NCI-H1694 treated with DMSO at 0.1 percent for 48 hours (cell line): ENCODE data around the gene LAMC1.

ENCODE experiments used
- DNase-seq: peaks from one replicate; lab custom pipeline; 2025; lab: John Stamatoyannopoulos, UW

The LAMC1 gene

GRCh38 chr1:183023146-183023600 lies at the start of gene LAMC1:
TSS of gene LAMC1 (plus strand) at chr1:183023420. CDS start at chr1:183023717, 297 bp downstream.
- peak; percentile 86 for DNase-seq

GRCh38 chr1:182974506-182975191 lies 48.6 kb upstream of the LAMC1 start:
- no peak for DNase-seq

GRCh38 chr1:182977480-182977879 lies 45.7 kb upstream of the LAMC1 start:
- DNase-seq: no peak

GRCh38 chr1:182978151-182978853 lies 44.9 kb upstream of the LAMC1 start:
- no peak for DNase-seq

GRCh38 chr1:182984138-182984537 lies 39.1 kb upstream of the LAMC1 start:
- DNase-seq: no peak

GRCh38 chr1:182984621-182985020 lies 38.6 kb upstream of the LAMC1 start:
- no peak for DNase-seq

- no peak for DNase-seq
Observed at GRCh38 chr1:182985876-182986275, 37.3 kb upstream of the LAMC1 start.

- DNase-seq: no peak
Observed at GRCh38 chr1:182990413-182991144, 32.6 kb upstream of the LAMC1 start.

GRCh38 chr1:182993746-182994145 lies 29.5 kb upstream of the LAMC1 start:
- DNase-seq: no peak

- no peak for DNase-seq
Observed at GRCh38 chr1:182995894-182996293, 27.3 kb upstream of the LAMC1 start.

GRCh38 chr1:182996816-182997215 lies 26.4 kb upstream of the LAMC1 start:
- no peak for DNase-seq

GRCh38 chr1:182998482-182998881 lies 24.7 kb upstream of the LAMC1 start:
- DNase-seq: no peak

- DNase-seq: no peak
Observed at GRCh38 chr1:183000167-183000962, 22.9 kb upstream of the LAMC1 start.

- DNase-seq: no peak
Observed at GRCh38 chr1:183002267-183002666, 21.0 kb upstream of the LAMC1 start.

- DNase-seq: no peak
Observed at GRCh38 chr1:183002797-183003196, 20.4 kb upstream of the LAMC1 start.

GRCh38 chr1:183003203-183003602 lies 20.0 kb upstream of the LAMC1 start:
- DNase-seq: no peak

GRCh38 chr1:183004141-183004540 lies 19.1 kb upstream of the LAMC1 start:
- no peak for DNase-seq

GRCh38 chr1:183011859-183012258 lies 11.4 kb upstream of the LAMC1 start:
- no peak for DNase-seq

GRCh38 chr1:183012301-183012994 lies 10.8 kb upstream of the LAMC1 start:
- DNase-seq: no peak

GRCh38 chr1:183019139-183019740 lies 4.0 kb upstream of the LAMC1 start:
- DNase-seq: no peak

- peak; percentile 47 for DNase-seq
Observed at GRCh38 chr1:183019860-183020259, 3.4 kb upstream of the LAMC1 start.
